Gastroesophageal sphincter (tissue), 4 donors: ENCODE measurements around the gene KNTC1. TPM values are rescaled to one million over a fixed set of nuclear protein-coding genes. Genes with fewer than 3 reads are reported as not detected.
"Not testable (repeated sequence)": the region's sequence is repeated elsewhere in the genome, so short reads cannot be mapped to it uniquely, and the experiment has no call there.

Source experiments
- ATAC-seq: fragments of 150-250 bp; one replicate; pipeline ENCODE4 v1.9.1; 2016; ENCODE audit warnings: mild to moderate bottlenecking, moderate library complexity
- H3K27ac ChIP-seq, 4 donors: fragments of 200-600 bp; sonication (generic) in 3 of 4; 1 replicate in 3 of 4; 2 replicates in 1 of 4; pipeline ENCODE4 v1.5.1; 2016 to 2019
- H3K27me3 ChIP-seq: fragments of 200-600 bp; sonication (generic); one replicate; pipeline ENCODE4 v1.5.1; 2019
- H3K36me3 ChIP-seq, 2 donors: fragments of 200-600 bp; sonication (generic); one replicate each; pipeline ENCODE4 v1.5.1; 2019; ENCODE audit warnings: control low read depth in 1 of 2
- H3K4me1 ChIP-seq, 3 donors: fragments of 200-600 bp; sonication (generic); 1 replicate in 2 of 3; 2 replicates in 1 of 3; pipeline ENCODE4 v1.5.1; 2016 to 2019; ENCODE audit warnings: control low read depth in 2 of 3
- H3K4me3 ChIP-seq, 2 donors: fragments of 200-600 bp; sonication (generic); one replicate each; pipeline ENCODE4 v1.5.1; 2019; ENCODE audit warnings: mild to moderate bottlenecking in 1 of 2, moderate library complexity in 1 of 2
- H3K9me3 ChIP-seq, 3 donors: fragments of 200-600 bp; sonication (generic); one replicate each; pipeline ENCODE4 v1.5.1; 2017 to 2019; ENCODE audit warnings: control low read depth in 2 of 3
- EP300 ChIP-seq: sonication (generic); formaldehyde crosslinking; IDR thresholded peaks from one replicate; pipeline ENCODE4 v1.6.1; 2017; ENCODE audit warnings: antibody characterized with exemption, mild to moderate bottlenecking
- POLR2A ChIP-seq, 2 donors: fragments of 450-650 bp; IDR thresholded peaks; one replicate each; pipeline ENCODE4 v1.6.1; 2017; ENCODE audit warnings: antibody characterized with exemption in 2 of 2, mild to moderate bottlenecking in 2 of 2, moderate library complexity in 1 of 2
- POLR2AphosphoS5 ChIP-seq: sonication (generic); formaldehyde crosslinking; IDR thresholded peaks from one replicate; pipeline ENCODE4 v1.6.1; 2017; ENCODE audit warnings: antibody characterized with exemption
- WGBS, 2 donors: methylation state at CpG; one replicate each; pipeline ENCODE4 v1.1.5; 2018; ENCODE audit warnings: low coverage in 1 of 2; 5-methylcytosine and 5-hydroxymethylcytosine counted together
- total RNA-seq, 4 donors: library from RNA; depleted of rRNA; stranded (reverse); fragments of >200 nt; gene quantifications; one replicate each; pipeline ENCODE4 v1.1.0, GENCODE V29; 2016
- TF ChIP-seq, protein P1 (sequence below), 4 experiments: fragments of 200-600 bp in 2 of 4; fragments of 450-650 bp in 2 of 4; sonication (generic) in 1 of 4; IDR thresholded peaks; one replicate each; pipeline ENCODE4 v1.5.1; 2017 to 2019; ENCODE audit warnings: antibody characterized with exemption in 4 of 4, mild to moderate bottlenecking in 2 of 4, moderate library complexity in 2 of 4

Gene KNTC1
- total RNA-seq, 4 donors from 2014 or later: 3.5 to 15.9 (median 10.4) TPM

GRCh38 chr12:122569288-122569687, 42.2 kb downstream of the KNTC1 start:
- Histone ChIP-seq H3K27me3 (no peaks in the 10 kb centered on the region), H3K36me3 (peaks cover 0 to 63% of the 10 kb centered on the region in 2 donors), H3K9me3 (no peaks in the 10 kb centered on the region), H3K27ac (no peak overlapping the region), H3K4me1 (no peaks in the 10 kb centered on the region), H3K4me3 (no peak overlapping the region)
- WGBS, 2 donors: 95 to 96% methylated on average over 5 of the region's 5 CpGs
- ATAC-seq: no peak
- TF ChIP-seq POLR2A (IDR thresholded peaks at IDR 0.05) (no peak), EP300 (no peak), POLR2AphosphoS5 (no peak)
- TF ChIP-seq, protein P1, sequence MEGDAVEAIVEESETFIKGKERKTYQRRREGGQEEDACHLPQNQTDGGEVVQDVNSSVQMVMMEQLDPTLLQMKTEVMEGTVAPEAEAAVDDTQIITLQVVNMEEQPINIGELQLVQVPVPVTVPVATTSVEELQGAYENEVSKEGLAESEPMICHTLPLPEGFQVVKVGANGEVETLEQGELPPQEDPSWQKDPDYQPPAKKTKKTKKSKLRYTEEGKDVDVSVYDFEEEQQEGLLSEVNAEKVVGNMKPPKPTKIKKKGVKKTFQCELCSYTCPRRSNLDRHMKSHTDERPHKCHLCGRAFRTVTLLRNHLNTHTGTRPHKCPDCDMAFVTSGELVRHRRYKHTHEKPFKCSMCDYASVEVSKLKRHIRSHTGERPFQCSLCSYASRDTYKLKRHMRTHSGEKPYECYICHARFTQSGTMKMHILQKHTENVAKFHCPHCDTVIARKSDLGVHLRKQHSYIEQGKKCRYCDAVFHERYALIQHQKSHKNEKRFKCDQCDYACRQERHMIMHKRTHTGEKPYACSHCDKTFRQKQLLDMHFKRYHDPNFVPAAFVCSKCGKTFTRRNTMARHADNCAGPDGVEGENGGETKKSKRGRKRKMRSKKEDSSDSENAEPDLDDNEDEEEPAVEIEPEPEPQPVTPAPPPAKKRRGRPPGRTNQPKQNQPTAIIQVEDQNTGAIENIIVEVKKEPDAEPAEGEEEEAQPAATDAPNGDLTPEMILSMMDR (IDR thresholded peaks at IDR 0.05): no peak

DNA sequence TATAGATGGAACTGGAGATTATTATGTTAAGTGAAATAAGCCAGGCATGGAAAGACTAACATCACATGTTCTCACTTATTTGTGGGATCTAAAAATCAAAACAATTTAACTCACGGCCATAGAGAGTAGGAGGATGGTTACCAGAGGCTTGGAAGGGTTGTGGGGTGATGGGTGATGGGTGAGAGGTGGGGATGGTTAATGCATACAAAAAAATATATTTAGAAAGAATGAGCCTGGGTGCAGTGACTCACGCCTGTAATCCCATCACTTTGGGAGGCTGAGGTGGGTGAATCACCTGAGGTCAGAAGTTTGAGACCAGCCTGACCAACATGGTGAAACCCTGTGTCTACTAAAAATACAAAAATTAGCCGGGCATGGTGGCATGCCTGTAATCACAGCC, 43.0 kb downstream of the KNTC1 start:
- H3K4me3 ChIP-seq, H3K27ac ChIP-seq, H3K9me3 ChIP-seq, H3K27me3 ChIP-seq, ATAC-seq, H3K4me1 ChIP-seq: not testable (repeated sequence)
- peaks cover 0 to 65% of the 10 kb centered on the region in 2 donors for H3K36me3 ChIP-seq
- WGBS, 2 donors: 76 to 83% methylated on average over 1 to 3 of the region's 3 CpGs

DNA sequence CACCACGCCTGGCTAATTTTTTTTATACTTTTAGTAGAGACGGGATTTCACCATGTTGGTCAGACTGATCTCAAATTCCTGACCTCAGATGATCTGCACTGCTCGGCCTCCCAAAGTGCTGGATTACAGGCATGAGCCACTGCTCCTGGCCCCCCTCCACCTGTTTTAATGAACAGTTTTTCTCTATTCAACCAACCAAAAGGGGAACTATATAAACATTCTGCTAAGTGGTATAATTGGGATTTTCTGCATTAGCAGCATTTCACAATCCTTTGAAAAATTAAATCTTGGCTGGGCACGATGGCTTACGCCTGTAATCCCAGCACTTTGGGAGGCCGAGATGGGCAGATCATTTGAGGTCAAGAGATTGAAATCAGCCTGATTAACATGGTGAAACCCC, 44.8 kb downstream of the KNTC1 start:
- TF ChIP-seq POLR2AphosphoS5 (no peak), POLR2A (IDR thresholded peaks at IDR 0.05) (no peak), EP300 (no peak)
- TF ChIP-seq, protein P1 (IDR thresholded peaks at IDR 0.05): no peak
- WGBS, 2 donors: 86 to 87% methylated on average over 4 to 5 of the region's 6 CpGs
- Histone ChIP-seq H3K36me3 (peaks cover 0 to 82% of the 10 kb centered on the region in 2 donors), H3K4me3 (no peak overlapping the region), H3K4me1 (no peaks in the 10 kb centered on the region), H3K27me3 (no peaks in the 10 kb centered on the region), H3K9me3 (no peaks in the 10 kb centered on the region), H3K27ac (no peak overlapping the region)
- no peak for ATAC-seq

DNA sequence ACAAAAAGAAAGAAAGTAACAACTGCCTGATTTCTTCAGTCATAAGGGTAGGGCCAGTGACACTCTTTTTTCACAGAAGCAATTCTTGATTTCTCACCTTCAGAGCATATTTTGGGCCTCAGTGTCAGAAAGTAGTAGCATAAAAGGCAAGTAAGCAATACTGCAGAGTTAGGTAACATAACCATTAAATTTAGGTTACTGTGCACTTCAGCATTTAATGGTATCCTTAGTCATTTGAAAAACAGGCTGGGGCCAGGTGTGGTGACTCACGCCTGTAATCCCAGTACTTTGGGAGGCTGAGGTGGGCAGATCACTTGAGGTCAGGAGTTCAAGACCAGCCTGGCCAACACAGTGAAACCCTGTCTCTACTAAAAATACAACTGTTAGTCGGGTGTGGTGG, 56.2 kb downstream of the KNTC1 start:
- H3K27me3 ChIP-seq, H3K4me1 ChIP-seq, H3K9me3 ChIP-seq, H3K27ac ChIP-seq, ATAC-seq, H3K4me3 ChIP-seq: not testable (repeated sequence)
- no CpG with 5 or more reads among the region's 2 CpGs for WGBS, 2 donors
- H3K36me3 ChIP-seq: peaks cover 0 to 73% of the 10 kb centered on the region in 2 donors

DNA sequence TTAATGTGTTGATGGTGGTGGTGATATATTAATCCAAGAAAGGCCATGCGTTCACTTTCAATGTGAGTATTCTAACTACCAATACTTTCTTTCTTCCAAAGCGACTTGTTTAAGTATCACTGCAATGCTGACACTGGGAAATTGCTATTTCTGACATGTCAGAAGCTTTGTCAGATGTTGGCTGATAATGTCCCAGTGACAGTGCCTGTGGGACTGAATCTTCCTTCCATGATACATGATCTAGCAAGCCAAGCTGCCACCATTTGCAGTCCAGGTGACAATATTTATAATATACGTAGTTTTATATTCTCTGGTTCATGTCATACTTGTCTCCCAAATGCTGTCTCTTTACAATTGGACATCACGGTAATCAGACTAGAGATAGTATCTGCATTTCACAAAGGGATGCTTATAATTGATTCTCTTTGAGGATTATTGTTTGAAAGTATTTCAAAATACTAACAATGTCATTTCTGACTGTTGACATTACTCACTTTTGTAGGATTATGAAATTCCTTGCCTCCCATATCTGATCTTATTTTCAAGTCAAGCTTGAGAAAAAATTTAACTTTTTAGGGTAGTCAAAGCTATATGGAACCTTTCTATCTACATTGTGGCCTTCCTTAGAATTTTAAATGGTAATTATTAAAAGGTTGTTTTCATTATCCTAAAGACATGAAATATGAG, 57.3 kb downstream of the KNTC1 start:
- Histone ChIP-seq H3K27me3 (no peaks in the 10 kb centered on the region), H3K27ac (no peak overlapping the region), H3K36me3 (peaks cover 0 to 77% of the 10 kb centered on the region in 2 donors), H3K9me3 (no peaks in the 10 kb centered on the region), H3K4me3 (no peak overlapping the region), H3K4me1 (no peaks in the 10 kb centered on the region)
- no peak for ATAC-seq
- WGBS, 2 donors: 88 to 90% methylated on average over 4 of the region's 4 CpGs
- TF ChIP-seq, protein P1 (IDR thresholded peaks at IDR 0.05): no peak
- TF ChIP-seq POLR2A (IDR thresholded peaks at IDR 0.05): no peak
- TF ChIP-seq POLR2AphosphoS5: no peak
- no peak for TF ChIP-seq EP300

DNA sequence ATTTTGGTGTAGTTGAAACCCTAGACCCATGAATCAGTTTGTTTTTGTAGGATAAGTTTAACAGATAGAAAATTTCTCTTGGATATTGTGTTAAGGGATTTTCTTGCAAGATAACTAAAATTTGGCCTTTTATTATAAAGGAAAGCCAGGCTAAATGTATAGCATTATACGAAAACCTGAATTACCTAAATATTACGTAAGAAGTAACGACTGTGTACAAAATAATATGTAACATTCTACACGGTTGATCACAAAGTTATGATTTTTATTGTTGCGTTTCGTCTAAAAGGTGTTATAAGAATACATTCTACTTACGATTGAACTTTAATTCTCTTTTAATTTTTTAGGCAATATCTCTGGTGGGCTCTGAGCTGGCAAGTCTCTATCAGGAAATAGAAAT, 63.9 kb downstream of the KNTC1 start:
- Histone ChIP-seq H3K36me3 (peaks cover 0 to 68% of the 10 kb centered on the region in 2 donors), H3K27ac (no peak overlapping the region)
- TF ChIP-seq, protein P1 (IDR thresholded peaks at IDR 0.05): no peak
- no peak for TF ChIP-seq POLR2A (IDR thresholded peaks at IDR 0.05)
- TF ChIP-seq EP300: no peak
- no peak for TF ChIP-seq POLR2AphosphoS5

GRCh38 chr12:122591966-122592365, 64.9 kb downstream of the KNTC1 start:
- not testable (repeated sequence) for H3K27me3 ChIP-seq, H3K4me1 ChIP-seq, H3K9me3 ChIP-seq, H3K4me3 ChIP-seq, H3K27ac ChIP-seq, ATAC-seq
- H3K36me3 ChIP-seq: peaks cover 0 to 58% of the 10 kb centered on the region in 2 donors
- no CpG with 5 or more reads among the region's 30 CpGs for WGBS, 2 donors

More for the DNA sequence above, 63.9 kb downstream of the KNTC1 start:
- no peaks in the 10 kb centered on the region for H3K27me3 ChIP-seq
- H3K9me3 ChIP-seq: no peaks in the 10 kb centered on the region
- ATAC-seq: no peak
- no peaks in the 10 kb centered on the region for H3K4me1 ChIP-seq
- 89% methylated on average over 4 to 7 of the region's 7 CpGs for WGBS, 2 donors
- H3K4me3 ChIP-seq: no peak overlapping the region

DNA sequence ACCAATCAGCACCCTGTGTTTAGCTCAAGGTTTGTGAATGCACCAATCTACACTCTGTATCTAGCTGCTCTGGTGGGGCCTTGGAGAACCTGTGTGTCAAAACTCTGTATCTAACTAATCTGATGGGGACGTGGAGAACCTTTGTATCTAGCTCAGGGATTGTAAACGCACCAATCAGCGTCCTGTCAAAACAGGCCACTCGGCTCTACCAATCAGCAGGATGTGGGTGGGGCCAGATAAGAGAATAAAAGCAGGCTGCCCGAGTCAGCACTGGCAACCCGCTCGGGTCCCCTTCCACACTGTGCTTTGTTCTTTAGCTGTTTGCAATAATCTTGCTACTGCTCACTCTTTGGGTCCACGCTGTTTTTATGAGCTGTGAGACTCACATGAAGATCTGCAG, 65.5 kb downstream of the KNTC1 start:
- peaks cover 0 to 54% of the 10 kb centered on the region in 2 donors for H3K36me3 ChIP-seq
- ATAC-seq, H3K27me3 ChIP-seq, H3K9me3 ChIP-seq, H3K4me3 ChIP-seq, H3K4me1 ChIP-seq, H3K27ac ChIP-seq: not testable (repeated sequence)
- WGBS, 2 donors: 0% methylated on average over 1 of the region's 8 CpGs; no CpG with 5 or more reads in 1 of the 2 donors
